HG02970 (cell line): Measurements from ENCODE around the gene CDHR2.
A peak's percentile ranks its signal among the peaks of the same experiment; 100 is the strongest.
"Not testable (repeated sequence)": the region's sequence is repeated elsewhere in the genome, so short reads cannot be mapped to it uniquely, and the experiment has no call there.

Experiments
- ATAC-seq: cut with Tn5 transposase; IDR thresholded peaks from one replicate; pipeline ENCODE4 v1.9.1; 2021; ENCODE audit warnings: mild to moderate bottlenecking, moderate library complexity, moderate number of reproducible peaks; ENCODE audit not compliant: unreplicated experiment, low FRiP score

The CDHR2 gene

GRCh38 chr5:176541338-176542134 is 7.6 kb upstream of the CDHR2 start:
- ATAC-seq, result no peak

GRCh38 chr5:176542135-176542595 is 7.0 kb upstream of the CDHR2 start:
- ATAC-seq, result no peak

- ATAC-seq, result peak; percentile 43
Measured at GRCh38 chr5:176542596-176543427, 6.3 kb upstream of the CDHR2 start.

GRCh38 chr5:176543428-176544182 is 5.5 kb upstream of the CDHR2 start:
- ATAC-seq, result peak; percentile 49

GRCh38 chr5:176545388-176545736 is 3.8 kb upstream of the CDHR2 start:
- no peak for ATAC-seq

DNA sequence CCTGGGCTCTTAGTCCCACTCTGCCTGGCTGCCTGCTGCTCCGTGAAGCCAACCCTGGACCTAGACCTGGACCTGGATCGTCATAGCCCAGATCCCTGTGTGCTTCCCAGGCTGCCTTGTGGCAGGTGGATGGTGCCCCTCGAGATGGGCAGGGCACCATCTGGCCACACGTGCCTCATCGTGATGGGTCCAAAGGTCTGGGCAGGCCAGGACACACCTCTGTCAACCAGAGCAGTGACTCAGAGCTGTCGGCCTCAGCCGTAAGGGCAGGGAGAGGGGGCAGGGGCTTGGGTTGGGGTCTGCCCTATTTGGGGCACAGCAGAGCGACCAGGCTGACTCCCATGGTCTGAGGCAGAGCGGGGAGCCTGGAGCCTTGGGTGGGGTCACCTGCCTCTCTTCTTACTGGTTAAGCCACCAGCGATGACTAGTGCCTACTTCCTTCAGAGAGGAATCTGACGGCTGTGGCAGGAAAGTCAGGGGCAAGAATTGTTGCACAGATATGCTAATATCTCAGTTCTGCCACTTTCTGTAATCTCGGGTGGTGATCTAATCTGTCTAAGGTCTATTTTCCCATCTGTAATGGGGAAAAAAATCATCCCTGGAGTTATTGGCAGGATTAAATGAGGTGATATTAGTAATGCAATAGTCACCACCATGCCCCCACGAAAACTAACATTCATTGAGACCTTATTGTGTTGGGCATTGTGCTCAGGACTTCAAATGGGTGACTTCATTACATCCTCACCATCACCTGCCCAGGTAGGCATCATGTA is 3.2 kb upstream of the CDHR2 start:
- ATAC-seq, result no peak

GRCh38 chr5:176547802-176548201 is 1.3 kb upstream of the CDHR2 start:
- ATAC-seq, result no peak

DNA sequence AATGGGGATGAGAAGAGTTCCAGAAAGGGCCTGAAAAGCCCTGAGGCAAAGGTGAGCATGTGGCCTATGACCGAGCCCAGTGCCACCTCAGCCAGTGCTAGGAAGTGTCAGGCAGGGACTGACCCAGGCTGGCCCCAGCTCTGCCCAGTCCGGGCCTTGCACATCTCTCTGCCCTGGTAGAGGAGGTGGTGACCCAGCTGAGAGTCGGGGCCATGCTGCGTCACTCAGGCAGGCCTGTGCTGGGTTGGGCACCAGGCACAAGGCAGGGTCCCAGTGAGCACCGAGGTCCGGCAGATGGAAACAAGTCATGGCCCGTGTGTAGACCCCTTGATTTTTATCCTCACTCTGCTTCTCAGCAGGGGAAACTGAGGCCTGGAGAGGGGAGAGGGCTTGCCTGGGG is 729 bp downstream of the CDHR2 start:
- no peak for ATAC-seq

DNA sequence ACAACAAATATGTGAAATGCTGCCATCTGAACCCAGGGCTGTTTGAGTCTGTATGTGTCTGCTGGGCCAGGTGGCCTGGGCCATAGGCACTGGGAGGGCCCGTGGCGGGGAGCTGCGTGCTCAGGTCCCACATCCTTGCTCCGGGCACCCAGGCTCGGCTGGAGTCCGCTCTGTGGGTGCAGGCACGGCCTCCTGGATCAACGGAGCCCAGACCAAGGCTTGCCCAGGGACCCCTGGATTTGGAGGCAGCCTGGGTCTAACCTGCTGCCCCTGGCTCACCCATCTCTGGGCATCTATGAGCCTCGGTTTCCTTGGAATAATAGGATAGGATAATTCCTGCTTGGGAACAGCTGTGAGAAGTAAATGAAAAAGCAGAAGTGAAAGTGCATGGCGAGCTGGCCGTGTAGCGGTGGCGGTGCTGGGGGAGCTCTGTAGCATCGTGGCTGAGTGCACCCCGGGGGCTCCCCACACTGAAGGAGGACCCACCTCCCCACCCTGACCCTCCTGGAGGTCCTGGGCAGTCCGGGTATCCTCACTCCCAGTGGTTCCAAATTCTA is 1.2 kb downstream of the CDHR2 start:
- no peak for ATAC-seq

GRCh38 chr5:176550937-176551336 is 1.8 kb downstream of the CDHR2 start:
- not testable (repeated sequence) for ATAC-seq

DNA sequence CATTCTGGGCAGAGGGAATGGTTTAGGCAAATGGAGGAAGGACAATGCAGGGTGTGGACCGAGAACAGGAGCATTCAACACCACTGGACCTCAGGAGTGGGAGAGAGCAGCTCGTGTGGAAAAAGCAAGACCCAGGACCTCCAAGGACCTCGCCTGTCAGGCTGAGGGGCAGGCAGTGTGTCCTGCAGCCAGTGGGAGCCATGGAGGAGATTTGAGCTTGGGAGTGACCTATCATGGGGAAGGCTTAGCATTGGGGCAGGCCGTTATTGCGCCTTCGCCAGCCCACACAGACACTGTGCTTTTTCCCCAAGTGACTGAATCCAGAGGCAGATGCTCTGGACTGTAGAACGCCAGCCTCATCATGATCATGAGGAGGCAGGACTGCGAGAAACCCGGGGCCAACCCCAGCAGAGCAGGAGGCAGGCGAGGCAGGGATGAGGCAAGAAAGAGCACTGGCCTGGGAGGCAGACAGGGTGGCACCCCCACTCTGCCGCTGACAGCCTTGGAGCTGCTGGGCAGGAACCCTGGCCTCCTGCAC is 3.3 kb downstream of the CDHR2 start:
- ATAC-seq, result no peak

DNA sequence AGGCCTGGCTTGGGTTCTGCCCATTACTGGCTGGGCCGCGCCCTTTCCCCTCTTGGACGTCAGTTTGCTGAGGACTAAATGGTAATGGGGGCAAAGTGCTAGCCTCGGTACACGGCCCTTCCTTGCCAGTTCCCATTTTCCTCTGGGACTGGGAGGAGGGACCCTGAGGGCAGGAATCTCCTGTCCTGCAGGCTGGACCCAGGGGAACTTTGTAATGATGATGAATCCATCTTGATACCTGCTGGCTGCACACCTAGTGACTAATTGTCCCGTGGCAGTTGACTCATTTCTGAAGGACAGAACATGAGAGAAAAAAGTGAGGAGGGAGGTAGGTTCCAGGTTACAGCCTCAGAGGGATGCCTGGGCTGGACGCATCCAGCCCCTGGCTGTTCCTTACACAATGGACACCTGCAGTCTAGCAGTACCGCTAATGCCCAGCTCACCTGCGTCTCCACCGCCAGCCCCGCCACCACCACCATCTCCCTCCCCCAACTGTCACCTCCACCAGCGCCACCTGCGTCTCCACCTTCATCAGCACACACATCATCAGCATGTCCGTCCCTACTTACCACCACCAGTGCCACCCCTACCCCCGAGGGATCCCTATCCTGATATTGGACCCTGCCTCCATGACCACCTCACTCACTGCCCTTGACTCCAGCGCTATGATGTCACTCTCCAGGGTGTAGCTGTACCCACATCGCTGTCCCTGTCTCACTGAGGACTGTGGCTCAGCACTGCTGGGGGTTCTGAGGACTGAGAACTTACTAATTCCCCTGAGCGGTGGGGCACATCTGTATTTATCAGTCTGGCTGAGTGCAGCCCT is 4.3 kb downstream of the CDHR2 start:
- no peak for ATAC-seq

DNA sequence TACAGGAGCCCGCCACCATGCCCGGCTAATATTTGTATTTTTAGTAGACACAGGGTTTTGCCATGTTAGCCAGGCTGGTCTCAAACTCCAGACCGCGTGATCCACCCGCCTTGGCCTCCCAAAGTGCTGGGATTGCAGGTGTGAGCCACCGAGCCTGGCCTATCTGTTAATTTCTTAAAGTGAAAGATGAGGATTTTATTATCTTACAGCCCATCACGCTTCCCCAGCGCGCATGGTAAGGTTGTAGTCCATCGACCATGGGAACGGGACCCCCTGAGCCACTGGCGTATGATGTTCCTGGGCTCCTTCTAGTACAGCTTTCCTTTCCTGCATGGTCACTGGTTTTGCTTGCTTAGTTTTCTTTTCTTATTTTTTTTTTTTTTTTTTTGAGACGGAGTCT is 8.7 kb downstream of the CDHR2 start:
- no peak for ATAC-seq

DNA sequence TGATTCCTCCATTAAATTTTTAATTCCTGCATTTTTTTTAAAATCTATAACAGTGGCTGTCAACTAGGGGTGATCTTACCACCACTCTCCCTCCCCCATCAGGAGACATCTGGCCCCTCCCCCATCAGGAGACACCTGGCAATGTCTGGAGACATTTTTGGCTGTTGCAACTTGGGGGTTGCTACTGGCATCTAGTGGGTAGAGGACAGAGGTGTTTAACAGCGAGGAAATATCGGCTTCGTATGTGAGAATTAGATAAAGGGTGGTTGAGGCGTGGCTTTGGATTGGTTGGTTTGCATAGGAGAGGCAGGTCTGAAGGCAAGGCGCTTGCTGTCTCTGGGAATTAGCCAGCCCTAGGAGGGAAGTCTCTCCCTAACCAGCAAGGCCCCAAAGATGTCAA is 10.5 kb downstream of the CDHR2 start:
- no peak for ATAC-seq

GRCh38 chr5:176560364-176560763 is 11.2 kb downstream of the CDHR2 start:
- ATAC-seq, result no peak

GRCh38 chr5:176561259-176561658 is 12.1 kb downstream of the CDHR2 start:
- ATAC-seq, result no peak

DNA sequence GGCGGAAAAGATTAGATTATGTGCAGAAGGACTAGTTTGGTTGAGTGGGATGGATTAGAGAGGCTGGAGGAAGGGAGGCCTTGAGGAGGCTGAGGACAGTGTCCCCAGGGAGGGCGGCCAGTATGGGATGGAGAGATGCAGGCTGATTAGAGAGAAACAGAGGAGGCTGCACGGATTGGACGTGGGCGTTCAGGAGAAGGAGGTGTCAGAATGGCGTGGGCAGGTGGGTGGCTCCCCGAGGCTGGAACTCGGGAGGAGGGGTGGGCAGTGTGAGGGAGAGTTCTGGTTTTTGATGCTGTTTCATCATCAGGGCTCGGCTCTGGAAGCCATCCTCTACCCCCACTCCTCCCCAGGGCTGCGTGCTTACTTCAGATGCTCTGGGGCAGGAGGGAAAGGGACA is 13.0 kb downstream of the CDHR2 start:
- ATAC-seq, result no peak

DNA sequence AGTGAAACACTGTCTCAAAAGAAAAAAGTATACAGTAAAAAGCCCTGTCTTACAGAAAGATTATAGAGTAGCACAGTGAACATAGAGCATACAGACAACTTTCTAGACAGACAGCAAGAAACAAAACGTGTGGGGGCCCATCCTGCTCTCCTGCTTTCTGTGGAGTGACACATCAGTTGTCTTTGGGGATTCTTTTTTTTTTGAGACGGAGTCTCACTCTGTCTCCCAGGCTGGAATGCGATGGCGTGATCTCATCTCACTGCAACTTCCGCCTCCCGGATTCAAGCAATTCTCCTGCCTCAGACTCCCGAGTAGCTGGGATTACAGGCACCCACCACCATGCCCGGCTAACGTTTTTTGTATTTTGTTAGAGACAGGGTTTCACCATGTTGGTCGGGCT is 14.9 kb downstream of the CDHR2 start:
- ATAC-seq, result no peak

DNA sequence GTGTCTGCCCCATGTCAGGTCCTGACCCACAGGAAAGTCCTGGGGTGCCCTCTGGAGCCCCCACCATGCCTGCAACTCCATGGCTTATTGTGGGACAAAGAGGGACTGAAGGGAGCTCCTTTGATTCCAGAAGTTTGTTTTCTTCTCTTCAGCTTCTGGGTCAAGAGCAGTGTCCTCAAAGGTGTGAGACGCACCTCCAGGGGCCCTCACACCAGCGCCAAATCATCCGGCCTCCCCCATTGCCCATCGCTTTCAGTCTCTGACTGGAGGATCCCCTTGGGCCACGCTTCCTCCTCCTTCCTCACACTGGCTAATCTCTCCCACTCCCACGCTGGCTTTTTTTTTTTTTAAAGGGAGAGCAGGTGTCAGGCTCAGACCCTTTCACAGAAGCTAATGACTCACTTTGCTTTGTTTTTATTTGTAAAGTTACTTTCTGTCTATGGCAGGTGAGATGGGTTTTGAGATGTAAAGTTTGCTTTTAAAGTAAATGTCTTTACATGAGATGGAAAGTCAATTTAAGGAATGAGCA is 16.7 kb downstream of the CDHR2 start:
- ATAC-seq, result no peak
